GM12878 (cell line): ENCODE results near the gene MED13L. TPM values are rescaled to one million over a fixed set of nuclear protein-coding genes. Genes with fewer than 3 reads are reported as not detected.

Source experiments
- ATAC-seq: fragments of 200-7000 bp; cut with Tn5 transposase; 3 replicates; pipeline ENCODE4 v1.9.1; 2020; ENCODE audit warnings: mild to moderate bottlenecking, moderate library complexity
- BruUV-seq: library from RNA; stranded (reverse); fragments of 400-500 nt; replicated peaks from 2 replicates; lab custom pipeline; 2021; lab: Mats Ljungman, UMichigan
- CTCF ChIA-PET: fragments of 300-600 bp; sonication (Branson Sonifier 250); formaldehyde crosslinking; extraction: SDS; loops from one replicate; lab custom pipeline; 2021; ENCODE audit warnings: inconsistent platforms; lab: Yijun Ruan, JAX
- POLR2A ChIA-PET: fragments of 350-600 bp; formaldehyde crosslinking; extraction: SDS; loops from one replicate; lab custom pipeline; 2021; ENCODE audit warnings: inconsistent platforms; lab: Charles Lee
- RAD21 ChIA-PET: fragments of 300-600 bp; sonication (Branson Sonifier 250); formaldehyde crosslinking; loops from one replicate; lab custom pipeline; 2023; ENCODE audit warnings: antibody characterized with exemption; ENCODE audit not compliant: unreplicated experiment; lab: Charles Lee
- SMC1A ChIA-PET: fragments of 300-600 bp; sonication (Branson Sonifier 250); formaldehyde crosslinking; loops from one replicate; lab custom pipeline; 2023; ENCODE audit not compliant: unreplicated experiment, uncharacterized antibody; lab: Charles Lee
- DNase-seq: peaks from one replicate; pipeline ENCODE4 v3.0.0-alpha.2; 2011; ENCODE audit warnings: low read depth, low spot score
- FAIRE-seq: peaks from 3 replicates; lab custom pipeline; 2011; peaks lifted over from hg19 to GRCh38; lab: Jason Lieb, UNC
- H2AFZ ChIP-seq: 2 replicates; pipeline ENCODE4 v1.6.0; 2011; ENCODE audit warnings: low read depth, low read length, control low read depth; ENCODE audit not compliant: control insufficient read depth
- H3K27ac ChIP-seq: 2 replicates; pipeline ENCODE4 v1.5.1; 2011; ENCODE audit warnings: control low read depth; ENCODE audit not compliant: control insufficient read depth, insufficient read depth
- H3K27me3 ChIP-seq, 2 experiments: replicated peaks in 1 of 2; 2 replicates each; pipeline versions ENCODE4 v1.6.0 to v1.6.1; 2011; ENCODE audit warnings: low read length in 1 of 2; ENCODE audit not compliant: control insufficient read depth in 2 of 2, insufficient read depth in 2 of 2
- H3K36me3 ChIP-seq, 2 experiments: 2 replicates each; pipeline ENCODE4 v1.5.1; 2011; ENCODE audit warnings: low read length in 1 of 2; ENCODE audit not compliant: control insufficient read depth in 2 of 2, insufficient read depth in 2 of 2
- H3K4me1 ChIP-seq: 2 replicates; pipeline ENCODE4 v1.6.1; 2011; ENCODE audit warnings: mild to moderate bottlenecking, low read length, moderate library complexity, mixed read lengths; ENCODE audit not compliant: control insufficient read depth, insufficient read depth
- H3K4me2 ChIP-seq: 2 replicates; pipeline ENCODE4 v1.6.0; 2011; ENCODE audit warnings: control low read depth; ENCODE audit not compliant: control insufficient read depth, insufficient read depth
- H3K4me3 ChIP-seq: fragments of 200-600 bp; sonication (generic); 2 replicates; pipeline ENCODE4 v1.5.1; 2016
- H3K79me2 ChIP-seq: 2 replicates; pipeline ENCODE4 v1.6.0; 2011; ENCODE audit warnings: low read length; ENCODE audit not compliant: control insufficient read depth, insufficient read depth
- H3K9ac ChIP-seq: 2 replicates; pipeline ENCODE4 v1.8.0; 2011; ENCODE audit warnings: low read length, control low read depth, mixed read lengths; ENCODE audit not compliant: control insufficient read depth, insufficient read depth
- H3K9me3 ChIP-seq: replicated peaks from 3 replicates; pipeline ENCODE4 v1.5.1; 2011; ENCODE audit warnings: mild to moderate bottlenecking, low read length; ENCODE audit not compliant: control insufficient read depth, insufficient read depth
- H4K20me1 ChIP-seq: 2 replicates; pipeline ENCODE4 v1.6.0; 2011; ENCODE audit not compliant: control insufficient read depth, insufficient read depth
- CBX3 ChIP-seq: fragments of 200-600 bp; sonication (generic); IDR thresholded peaks from 2 replicates; pipeline ENCODE4 v1.6.1; 2016; ENCODE audit warnings: low read depth, borderline replicate concordance
- CEBPZ ChIP-seq: fragments of 150-350 bp; IDR thresholded peaks from 2 replicates; pipeline ENCODE4 v1.6.1; 2016; ENCODE audit warnings: low read depth, low read length
- GATAD2B ChIP-seq: fragments of 450-650 bp; conservative IDR thresholded peaks from 2 replicates; pipeline ENCODE4 v1.6.1; 2017; ENCODE audit warnings: low read depth, mild to moderate bottlenecking, moderate library complexity
- KLF5 ChIP-seq: fragments of 450-650 bp; IDR thresholded peaks from 2 replicates; pipeline ENCODE4 v1.6.1; 2014; ENCODE audit warnings: mild to moderate bottlenecking; ENCODE audit not compliant: partially characterized antibody
- NFXL1 ChIP-seq: fragments of 450-650 bp; IDR thresholded peaks from 2 replicates; pipeline ENCODE4 v1.6.1; 2017; ENCODE audit warnings: antibody characterized with exemption, mild to moderate bottlenecking, borderline replicate concordance
- WGBS: methylation state at CpG from one replicate; pipeline ENCODE4 v1.1.6; 2016; ENCODE audit warnings: low lambda C conversion rate; ENCODE audit not compliant: insufficient replicate concordance, insufficient coverage; ENCODE audit errors: missing lambda C conversion rate; 5-methylcytosine and 5-hydroxymethylcytosine counted together
- in situ Hi-C: fragments of 300-500 bp; cut with MboI; formaldehyde crosslinking; loops from 9 replicates; pipeline ENCODE4 v1.14.3; 2018; ENCODE audit warnings: mixed read lengths
- intact Hi-C: fragments of 100-400 bp; cut with micrococcal nuclease; formaldehyde crosslinking; loops from one replicate; pipeline ENCODE4 v1.14.2; 2022; ENCODE audit not compliant: unreplicated experiment
- polyA plus RNA-seq, 11 experiments: library from polyadenylated mRNA; depleted of rRNA in 4 of 11; unstranded in 6 of 11; stranded (reverse) in 5 of 11; fragments of >200 nt; fragmentation: Nextera tagmentation in 4 of 11; fragmentation: Illumina TruSeq in 1 of 11; extraction: Ambion mirVana in 4 of 11; extraction: Trizol in 1 of 11; gene quantifications; 1 replicate in 1 of 11; 2 replicates in 10 of 11; pipeline versions ENCODE4 v1.2.1 to v1.2.3, GENCODE V29; 2011 to 2016; ENCODE audit warnings: inconsistent platforms in 2 of 11, missing spikeins in 2 of 11, low read depth in 1 of 11
- total RNA-seq, 4 experiments: library from RNA; depleted of rRNA in 3 of 4; stranded (reverse); fragments of >200 nt in 3 of 4; fragmentation: Illumina TruSeq in 1 of 4; extraction: Trizol in 1 of 4; gene quantifications; 2 replicates each; pipeline versions ENCODE4 v1.2.1 to v1.2.3, GENCODE V29; 2013 to 2021
- TF ChIP-seq, protein P1 (sequence below): fragments of 450-650 bp; formaldehyde crosslinking; IDR thresholded peaks from 2 replicates; pipeline ENCODE4 v1.4.0; 2022; ENCODE audit warnings: mild to moderate bottlenecking, moderate library complexity

The MED13L gene
- total and polyA plus RNA-seq, 10 of the 15 experiments (the other 5 are each of a cell fraction or from before 2014, with no cell fraction given): 3.7 to 30.1 (median 9.1) TPM

GRCh38 chr12:116093915-116094314 is 183.6 kb downstream of the MED13L start:
- FAIRE-seq (no peak), DNase-seq (no peak)
- Histone ChIP-seq H3K9me3 (no peaks in the 10 kb centered on the region), H3K79me2 (no peaks in the 10 kb centered on the region), H3K4me3 (no peak overlapping the region), H3K4me1 (no peaks in the 10 kb centered on the region), H3K9ac (no peak overlapping the region)
- intact Hi-C loops: no loop called here
- WGBS: 33% methylated on average over 1 of the region's 1 CpG
- CTCF ChIA-PET: no interaction called here
- TF ChIP-seq, protein P1, sequence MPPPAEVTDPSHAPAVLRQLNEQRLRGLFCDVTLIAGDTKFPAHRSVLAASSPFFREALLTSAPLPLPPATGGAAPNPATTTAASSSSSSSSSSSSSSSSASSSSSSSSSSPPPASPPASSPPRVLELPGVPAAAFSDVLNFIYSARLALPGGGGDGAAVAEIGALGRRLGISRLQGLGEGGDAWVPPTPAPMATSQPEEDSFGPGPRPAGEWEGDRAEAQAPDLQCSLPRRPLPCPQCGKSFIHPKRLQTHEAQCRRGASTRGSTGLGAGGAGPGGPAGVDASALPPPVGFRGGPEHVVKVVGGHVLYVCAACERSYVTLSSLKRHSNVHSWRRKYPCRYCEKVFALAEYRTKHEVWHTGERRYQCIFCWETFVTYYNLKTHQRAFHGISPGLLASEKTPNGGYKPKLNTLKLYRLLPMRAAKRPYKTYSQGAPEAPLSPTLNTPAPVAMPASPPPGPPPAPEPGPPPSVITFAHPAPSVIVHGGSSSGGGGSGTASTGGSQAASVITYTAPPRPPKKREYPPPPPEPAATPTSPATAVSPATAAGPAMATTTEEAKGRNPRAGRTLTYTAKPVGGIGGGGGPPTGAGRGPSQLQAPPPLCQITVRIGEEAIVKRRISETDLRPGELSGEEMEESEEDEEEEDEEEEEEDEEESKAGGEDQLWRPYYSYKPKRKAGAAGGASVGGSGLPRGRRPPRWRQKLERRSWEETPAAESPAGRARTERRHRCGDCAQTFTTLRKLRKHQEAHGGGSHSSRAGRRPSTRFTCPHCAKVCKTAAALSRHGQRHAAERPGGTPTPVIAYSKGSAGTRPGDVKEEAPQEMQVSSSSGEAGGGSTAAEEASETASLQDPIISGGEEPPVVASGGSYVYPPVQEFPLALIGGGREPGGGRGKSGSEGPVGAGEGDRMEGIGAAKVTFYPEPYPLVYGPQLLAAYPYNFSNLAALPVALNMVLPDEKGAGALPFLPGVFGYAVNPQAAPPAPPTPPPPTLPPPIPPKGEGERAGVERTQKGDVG (CRISPR knock-in tag): no peak
- TF ChIP-seq CBX3: no peak
- TF ChIP-seq, all 136 proteins: peak for 0
- no peaks in the 10 kb centered on the region for H4K20me1 ChIP-seq
- no TSS peak for BruUV-seq
- no peak overlapping the region for H3K27ac ChIP-seq
- H3K36me3 ChIP-seq: no peaks in the 10 kb centered on the region
- ChIA-PET POLR2A (no interaction called here), SMC1A (interaction anchor here (1.4 kb wide), 1 partner anchor 96 kb away, joined by 3 read pairs; no protein-coding TSS in a partner anchor), RAD21 (no interaction called here)
- no peaks in the 10 kb centered on the region for H3K27me3 ChIP-seq
- in situ Hi-C loops: no loop called here
- no peak for ATAC-seq
- no peak overlapping the region for H3K4me2 ChIP-seq
- H2AFZ ChIP-seq: no peak overlapping the region

- no peak overlapping the region for H3K4me3 ChIP-seq
- DNase-seq (no peak), FAIRE-seq (no peak), ATAC-seq (no peak)
- no peaks in the 10 kb centered on the region for H3K79me2 ChIP-seq
- no peaks in the 10 kb centered on the region for H3K36me3 ChIP-seq
- in situ Hi-C loops: no loop called here
- H4K20me1 ChIP-seq: no peaks in the 10 kb centered on the region
- no peak overlapping the region for H3K27ac ChIP-seq
- no peaks in the 10 kb centered on the region for H3K27me3 ChIP-seq
- H2AFZ ChIP-seq: no peak overlapping the region
- no TSS peak for BruUV-seq
- peaks cover 7% of the 10 kb centered on the region for H3K4me1 ChIP-seq
- H3K4me2 ChIP-seq: no peak overlapping the region
- ChIA-PET SMC1A (no interaction called here), RAD21 (no interaction called here), CTCF (no interaction called here), POLR2A (no interaction called here)
- no peaks in the 10 kb centered on the region for H3K9me3 ChIP-seq
- WGBS: 100% methylated on average over 1 of the region's 1 CpG
- intact Hi-C loops: no loop called here
- H3K9ac ChIP-seq: no peak overlapping the region
- TF ChIP-seq GATAD2B: no peak
- no peak for TF ChIP-seq CEBPZ
- no peak for TF ChIP-seq KLF5
- TF ChIP-seq NFXL1: no peak
These were observed 184.7 kb downstream of the MED13L start for GRCh38 chr12:116092776-116093175.
